NCI-H187 (cell line): ENCODE measurements around the gene EPHB1.

ENCODE experiments used
- DNase-seq, 2 experiments: peaks; one replicate each; lab custom pipeline; 2025; lab: John Stamatoyannopoulos, UW

The EPHB1 gene

GRCh38 chr3:134883697-134884385 lies 88.8 kb downstream of the EPHB1 start:
- DNase-seq: no peak

DNA sequence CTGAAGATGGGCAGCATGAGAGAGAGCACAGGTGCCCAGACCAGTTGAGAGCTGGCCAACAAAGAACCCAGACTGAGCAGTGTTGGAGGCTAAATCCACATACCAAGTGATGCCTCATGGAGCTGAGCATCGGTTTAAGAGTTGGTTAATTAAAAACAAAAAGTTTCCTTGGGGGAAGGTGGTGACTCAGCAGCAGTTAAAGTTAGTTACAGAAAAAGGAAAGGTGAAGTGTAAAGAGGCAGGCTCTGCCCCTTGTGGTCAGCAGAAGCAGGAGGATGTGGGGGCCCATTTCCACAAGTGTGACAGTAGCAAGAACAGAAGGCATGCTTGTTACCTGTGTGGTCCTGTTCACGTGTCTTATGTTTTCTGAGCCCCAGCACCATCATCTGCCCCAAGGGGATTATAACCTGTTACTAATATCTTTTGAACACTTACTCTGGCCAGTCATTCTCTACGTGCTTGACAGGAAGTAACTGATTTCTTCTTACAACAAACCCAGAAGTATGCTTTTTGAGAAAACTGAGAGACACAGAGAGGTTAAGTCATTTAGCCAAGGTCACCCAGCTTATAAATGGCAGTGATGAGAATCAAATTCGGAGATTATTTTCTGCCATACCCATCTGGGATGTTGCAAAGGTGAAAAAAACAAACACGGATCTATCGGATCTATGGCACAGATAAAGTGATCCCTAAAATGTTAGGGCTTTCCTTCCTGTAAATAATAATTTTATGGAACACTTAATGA lies 91.0 kb downstream of the EPHB1 start:
- DNase-seq: no peak

GRCh38 chr3:134886991-134887390 lies 91.9 kb downstream of the EPHB1 start:
- DNase-seq: no peak

- no peak for DNase-seq
Measured at GRCh38 chr3:134887536-134887935, 92.5 kb downstream of the EPHB1 start.

DNA sequence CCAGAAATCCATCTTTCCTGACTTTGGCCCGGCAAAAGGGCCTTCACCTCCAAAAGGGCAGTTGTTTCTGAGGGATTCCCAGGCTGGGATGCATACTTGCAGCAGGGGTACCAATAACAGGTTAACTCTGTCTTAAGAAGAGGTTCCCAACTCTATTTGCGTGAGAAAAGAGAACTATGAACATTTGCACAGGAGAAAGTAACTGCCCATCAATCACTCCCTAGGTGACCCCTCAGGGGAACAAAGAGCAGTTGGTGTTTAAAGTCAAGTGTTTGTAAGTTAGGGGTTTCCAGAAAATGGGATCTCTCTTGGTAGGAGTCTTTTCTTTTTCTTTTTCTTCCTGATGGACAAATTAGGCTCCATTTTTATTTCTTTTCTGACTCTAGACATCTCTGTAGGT lies 97.3 kb downstream of the EPHB1 start:
- no peak for DNase-seq

DNA sequence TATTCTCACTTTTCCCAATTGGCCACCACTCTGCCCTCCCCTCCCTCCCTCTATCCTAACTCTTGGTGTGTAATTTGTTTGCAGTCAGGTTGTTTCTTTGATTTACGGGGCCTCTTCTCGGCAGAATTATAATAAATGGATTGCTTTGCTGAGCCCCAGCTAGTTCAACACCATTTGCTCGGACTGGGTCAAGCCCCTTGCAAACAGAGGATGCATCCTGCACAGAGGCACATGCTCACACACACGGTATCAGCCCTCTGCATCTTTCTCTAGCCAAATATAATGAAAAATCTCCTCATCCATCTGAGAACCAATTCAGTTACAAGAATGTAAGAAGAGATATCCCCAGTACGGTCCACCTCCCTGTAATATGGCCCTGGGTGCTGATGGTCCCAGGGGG lies 97.7 kb downstream of the EPHB1 start:
- no peak for DNase-seq

DNA sequence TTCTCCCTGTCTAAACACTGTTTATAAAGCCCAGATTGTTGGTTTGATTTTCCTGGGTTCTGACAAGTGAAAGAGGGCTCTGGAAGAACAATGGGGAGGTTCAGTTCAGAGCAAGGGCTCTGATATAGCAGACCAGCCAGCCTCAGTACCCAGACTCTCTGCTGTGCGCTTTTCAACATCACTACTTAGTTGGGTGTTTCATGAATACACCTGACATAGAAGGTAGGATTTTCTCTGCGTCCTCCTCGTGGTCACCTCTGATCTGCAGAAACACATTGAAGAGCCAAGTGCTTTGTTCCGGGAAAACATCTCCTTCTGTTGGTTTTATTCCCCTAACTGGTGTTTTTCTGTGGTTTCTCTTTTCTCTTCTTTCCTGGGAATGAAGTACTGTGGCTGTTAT lies 99.5 kb downstream of the EPHB1 start:
- no peak for DNase-seq

DNA sequence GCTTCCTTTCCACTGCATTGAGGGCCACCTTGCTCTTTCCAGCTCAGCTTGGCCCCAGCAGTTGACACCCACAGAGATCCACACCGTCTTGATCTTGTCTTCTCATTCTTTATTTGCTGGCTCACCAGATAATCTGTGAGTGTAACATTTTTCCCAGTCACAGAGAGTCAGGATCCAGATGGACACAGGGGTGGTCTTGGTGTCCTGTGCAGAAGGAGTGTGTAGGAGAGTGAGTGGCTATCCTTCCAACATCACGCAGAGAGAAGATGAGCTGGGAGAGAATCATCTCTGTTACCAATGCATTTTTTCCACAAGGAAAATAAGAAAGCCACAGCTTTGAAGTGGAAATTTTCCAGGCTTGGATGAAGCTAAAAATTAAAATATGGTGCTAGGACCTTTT lies 100.1 kb downstream of the EPHB1 start:
- no peak for DNase-seq

DNA sequence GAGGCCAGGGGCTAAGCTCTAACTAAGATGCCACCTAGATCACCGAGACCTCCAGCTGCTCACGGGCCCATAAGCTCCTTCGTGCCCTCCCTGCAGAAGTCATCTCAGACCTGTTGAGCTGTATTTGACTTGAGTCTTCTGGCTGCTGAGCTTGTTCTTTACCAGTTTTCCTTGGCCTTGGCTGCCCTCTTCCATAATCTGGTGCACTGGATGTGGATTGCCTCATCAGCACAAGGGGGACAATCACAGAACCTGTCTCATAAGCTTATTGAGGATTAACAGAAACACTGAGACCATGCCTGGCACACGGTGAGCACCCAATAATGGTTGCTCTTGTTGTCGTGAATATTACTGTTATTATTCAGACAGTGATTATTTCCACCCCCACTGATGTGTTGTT lies 101.1 kb downstream of the EPHB1 start:
- no peak for DNase-seq

DNA sequence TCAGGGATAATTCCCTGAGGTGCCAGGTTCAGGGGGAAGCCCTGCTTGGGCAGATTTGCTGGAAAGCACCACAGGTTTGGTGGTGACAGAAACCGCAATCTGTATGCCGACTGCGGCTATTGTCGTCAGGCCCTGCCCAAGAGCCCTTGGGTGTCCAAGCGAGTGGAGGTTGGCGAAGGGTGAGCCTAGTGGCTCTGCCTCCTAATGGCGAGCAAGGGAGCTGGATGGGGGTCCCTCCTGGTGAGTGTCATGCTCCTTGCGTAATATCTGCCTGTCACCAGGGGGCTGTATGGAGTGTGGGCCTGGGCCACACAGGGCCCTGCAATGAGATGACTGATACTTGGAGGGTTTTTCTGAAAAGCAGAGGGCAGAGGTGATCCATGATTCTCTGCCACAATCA lies 101.6 kb downstream of the EPHB1 start:
- DNase-seq: no peak

GRCh38 chr3:134897391-134898141 lies 102.5 kb downstream of the EPHB1 start:
- no peak for DNase-seq

DNA sequence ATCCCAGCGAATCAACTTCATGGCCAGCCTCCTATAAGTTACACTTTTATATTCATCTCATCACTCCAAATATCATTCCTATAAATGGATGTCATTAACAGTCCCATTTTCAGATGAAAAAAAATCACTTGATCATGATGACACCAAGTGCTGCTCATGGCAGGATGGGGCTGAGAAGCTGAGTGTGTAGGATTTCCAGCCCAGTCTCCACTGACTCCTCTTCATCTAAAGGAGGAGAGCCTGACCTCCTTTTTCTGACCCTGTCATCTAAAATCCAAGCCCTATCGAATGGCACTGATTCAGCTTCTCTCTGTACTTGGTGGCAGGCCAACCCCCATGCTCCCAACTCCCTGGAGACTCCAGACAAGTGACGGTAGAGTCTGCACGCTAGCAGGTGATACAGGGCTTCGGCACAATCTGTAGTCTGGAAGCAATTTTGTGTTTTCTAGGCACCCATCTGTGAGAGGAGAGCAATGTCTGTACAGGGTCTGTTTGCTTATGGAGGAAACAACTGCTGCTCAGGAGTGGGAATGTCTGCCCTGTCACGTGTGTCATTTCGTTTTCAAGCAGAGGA lies 103.2 kb downstream of the EPHB1 start:
- peak; percentile 16 to 32 for DNase-seq

GRCh38 chr3:134899786-134900185 lies 104.7 kb downstream of the EPHB1 start:
- DNase-seq: no peak

GRCh38 chr3:134900482-134900881 lies 105.4 kb downstream of the EPHB1 start:
- DNase-seq: no peak

DNA sequence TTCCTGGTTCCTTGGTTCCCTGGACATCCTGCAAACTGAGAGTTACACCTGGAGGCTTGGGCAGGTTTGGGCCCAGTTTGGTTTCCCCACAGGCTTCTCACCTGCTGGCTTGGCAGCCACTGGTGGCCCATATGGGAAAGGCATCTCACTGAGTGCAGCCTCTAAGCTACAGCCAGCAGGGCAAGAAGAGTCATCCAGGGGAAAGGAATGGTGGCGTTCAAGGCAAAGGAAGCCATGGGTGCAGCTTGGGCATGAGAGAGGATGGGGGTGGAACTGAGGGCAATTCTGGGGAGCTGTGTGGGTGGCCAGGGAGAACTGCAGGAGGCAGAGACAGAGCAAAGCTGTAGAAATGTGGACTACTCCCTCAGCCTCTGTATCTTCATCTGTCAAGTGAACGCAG lies 106.4 kb downstream of the EPHB1 start:
- DNase-seq: no peak

DNA sequence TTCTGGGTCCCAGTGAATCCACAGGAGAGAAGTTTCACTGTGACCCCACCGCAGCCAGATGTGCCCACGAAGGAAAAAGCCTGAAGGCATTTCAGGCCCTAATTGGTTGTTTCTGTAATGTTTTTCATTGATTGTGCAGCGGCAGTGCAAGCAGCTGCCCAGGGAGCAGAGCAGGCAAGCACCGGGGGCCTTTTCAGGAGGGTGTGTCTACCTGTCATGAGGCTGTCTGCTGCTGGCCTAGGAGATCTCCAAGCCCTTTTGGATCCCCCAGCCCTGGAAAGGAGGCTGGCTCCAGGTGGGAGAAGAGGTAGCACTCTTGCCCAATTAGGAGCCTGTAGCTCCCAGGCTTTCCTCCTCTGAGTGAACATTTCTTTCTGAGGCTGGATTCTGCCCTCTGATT lies 108.8 kb downstream of the EPHB1 start:
- no peak for DNase-seq

- no peak for DNase-seq
Measured at GRCh38 chr3:134904241-134904771, 109.2 kb downstream of the EPHB1 start.

DNA sequence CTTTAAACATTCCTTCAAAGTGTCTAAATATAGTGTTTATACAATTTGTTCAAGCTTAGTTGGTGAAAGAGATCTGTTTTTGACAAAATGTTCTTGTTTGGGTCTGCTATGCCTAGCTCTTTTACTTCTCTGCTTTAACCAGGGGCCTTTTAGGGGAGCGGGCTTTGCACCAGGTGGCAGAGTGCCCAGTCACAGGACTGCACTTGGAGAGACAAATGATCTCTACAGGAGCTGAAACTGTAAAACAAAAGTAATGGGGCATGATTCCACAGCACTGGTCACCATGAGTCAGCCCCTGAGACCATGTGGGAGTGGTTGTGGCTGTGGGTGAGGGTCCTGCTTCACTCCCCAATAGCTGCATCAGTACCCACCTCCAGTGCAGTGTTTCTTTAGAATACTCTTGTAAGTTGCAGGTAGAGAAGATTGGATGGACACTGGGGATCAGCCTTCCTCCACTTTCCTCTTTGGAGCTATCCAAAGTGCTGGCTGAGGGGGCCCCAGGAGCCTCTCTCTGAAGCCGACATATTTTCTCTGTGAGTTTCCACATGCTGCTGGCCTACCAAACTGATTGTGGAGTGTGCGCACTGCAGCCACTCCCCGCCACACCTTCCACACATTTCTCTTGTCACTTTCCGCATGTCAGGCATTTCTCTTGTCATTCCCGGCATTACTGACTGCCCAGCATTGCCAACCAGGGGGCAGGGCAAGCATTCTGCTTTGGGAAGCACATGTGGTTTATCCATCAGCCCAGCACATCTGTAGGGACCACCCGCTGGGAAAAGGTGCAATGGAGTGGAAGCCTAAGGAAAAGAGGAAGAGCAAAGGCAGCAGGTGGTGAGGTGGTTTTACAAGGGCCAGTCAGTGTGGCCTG lies 110.0 kb downstream of the EPHB1 start:
- DNase-seq: no peak

DNA sequence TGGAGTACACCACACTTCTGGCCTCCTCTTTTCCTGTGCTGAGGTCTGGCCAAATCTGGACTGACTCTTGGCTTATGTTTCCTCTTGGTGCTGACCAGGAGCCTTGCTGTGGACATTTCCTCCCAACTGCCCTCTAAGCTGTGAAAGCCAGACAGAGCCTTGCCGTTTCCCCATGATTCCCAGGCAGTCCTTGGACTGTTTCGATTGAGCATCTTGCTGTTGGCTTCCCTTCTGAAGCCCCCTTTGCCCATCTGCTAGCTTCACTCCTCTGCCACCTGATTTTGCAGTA lies 110.5 kb downstream of the EPHB1 start:
- DNase-seq: no peak

GRCh38 chr3:134908271-134908670 lies 113.2 kb downstream of the EPHB1 start:
- no peak for DNase-seq

- no peak for DNase-seq
Measured at GRCh38 chr3:134910026-134910425, 115.0 kb downstream of the EPHB1 start.
